HepG2 (cell line): ENCODE measurements around the gene GNPNAT1. TPM values are rescaled to one million over a fixed set of nuclear protein-coding genes. Genes with fewer than 3 reads are reported as not detected.

Source experiments
- BCL6 ChIP-seq: IDR thresholded peaks from 2 replicates; pipeline ENCODE4 v1.6.1; 2016; ENCODE audit warnings: missing genetic modification reagents, missing compliant biosample characterization
- CREM ChIP-seq, 2 experiments: sonication (generic) in 1 of 2; formaldehyde crosslinking in 1 of 2; IDR thresholded peaks; 2 replicates each; pipeline versions ENCODE4 v1.4.0 to v1.6.1; 2016 to 2020; ENCODE audit warnings: antibody characterized with exemption in 1 of 2, mild to moderate bottlenecking in 1 of 2, missing genetic modification reagents in 1 of 2
- DNMT3B ChIP-seq: conservative IDR thresholded peaks from 2 replicates; pipeline ENCODE4 v1.6.1; 2016; ENCODE audit warnings: missing biosample characterization, control low read depth
- HMG20A ChIP-seq: IDR thresholded peaks from 2 replicates; pipeline ENCODE4 v1.6.1; 2016; ENCODE audit warnings: borderline replicate concordance
- HOXA9 ChIP-seq: sonication (generic); formaldehyde crosslinking; IDR thresholded peaks from 2 replicates; pipeline ENCODE4 v1.8.1; 2022; ENCODE audit warnings: missing genetic modification reagents, mild to moderate bottlenecking, moderate library complexity, borderline replicate concordance
- ISL2 ChIP-seq: sonication (generic); formaldehyde crosslinking; IDR thresholded peaks from 2 replicates; pipeline ENCODE4 v1.5.0; 2020; ENCODE audit warnings: missing genetic modification reagents
- NR2C2 ChIP-seq: sonication (generic); formaldehyde crosslinking; IDR thresholded peaks from 2 replicates; pipeline ENCODE4 v1.4.0; 2020; ENCODE audit warnings: missing genetic modification reagents, mild to moderate bottlenecking, moderate library complexity, borderline replicate concordance
- TBP ChIP-seq: sonication (generic); formaldehyde crosslinking; IDR thresholded peaks from 2 replicates; pipeline ENCODE4 v1.5.0; 2020; ENCODE audit warnings: missing genetic modification reagents
- ZNF589 ChIP-seq: sonication (generic); formaldehyde crosslinking; conservative IDR thresholded peaks from 2 replicates; pipeline ENCODE4 v1.8.0; 2022; ENCODE audit warnings: mild to moderate bottlenecking, moderate library complexity, missing genetic modification reagents
- polyA plus RNA-seq, 8 experiments: library from polyadenylated mRNA; depleted of rRNA in 3 of 8; stranded (reverse) in 7 of 8; unstranded in 1 of 8; fragments of >200 nt; fragmentation: Illumina TruSeq in 4 of 8; extraction: Trizol in 4 of 8; gene quantifications; 2 replicates each; pipeline versions ENCODE4 v1.2.1 to v1.2.3, GENCODE V29; 2011 to 2016; ENCODE audit warnings: low read depth in 4 of 8, missing spikeins in 1 of 8, mixed read lengths in 1 of 8; ENCODE audit not compliant: insufficient read depth in 1 of 8
- total RNA-seq, 5 experiments: library from RNA; depleted of rRNA; stranded (reverse); fragments of >200 nt; fragmentation: Illumina TruSeq; extraction: Trizol; gene quantifications; 2 replicates each; pipeline ENCODE4 v1.2.3, GENCODE V29; 2016; ENCODE audit warnings: low read depth in 1 of 5
- TF ChIP-seq, protein P1 (sequence below): sonication (generic); formaldehyde crosslinking; IDR thresholded peaks from 2 replicates; pipeline ENCODE4 v1.4.0; 2020; ENCODE audit warnings: missing genetic modification reagents, borderline replicate concordance
- TF ChIP-seq, protein P2 (sequence below): IDR thresholded peaks from 2 replicates; pipeline ENCODE4 v1.6.1; 2016; ENCODE audit warnings: mild to moderate bottlenecking
- TF ChIP-seq, protein P3 (sequence below): sonication (generic); formaldehyde crosslinking; conservative IDR thresholded peaks from 2 replicates; pipeline ENCODE4 v1.8.0; 2022; ENCODE audit warnings: mild to moderate bottlenecking, moderate library complexity, missing genetic modification reagents
- TF ChIP-seq, protein P4 (sequence below), 2 experiments: IDR thresholded peaks; 2 replicates each; pipeline ENCODE4 v1.6.1; 2011 to 2012; ENCODE audit warnings: low read length in 2 of 2, borderline replicate concordance in 1 of 2, low read depth in 1 of 2, mild to moderate bottlenecking in 1 of 2, moderate library complexity in 1 of 2
- TF ChIP-seq, protein P5 (sequence below): sonication (generic); formaldehyde crosslinking; IDR thresholded peaks from 2 replicates; pipeline ENCODE4 v1.4.0; 2020; ENCODE audit warnings: missing genetic modification reagents, mild to moderate bottlenecking, borderline replicate concordance

GNPNAT1 gene
- total and polyA plus RNA-seq, 2 of the 13 experiments (the other 11 are each of a cell fraction or from before 2014, with no cell fraction given) = 38.3 to 54.9 TPM

DNA sequence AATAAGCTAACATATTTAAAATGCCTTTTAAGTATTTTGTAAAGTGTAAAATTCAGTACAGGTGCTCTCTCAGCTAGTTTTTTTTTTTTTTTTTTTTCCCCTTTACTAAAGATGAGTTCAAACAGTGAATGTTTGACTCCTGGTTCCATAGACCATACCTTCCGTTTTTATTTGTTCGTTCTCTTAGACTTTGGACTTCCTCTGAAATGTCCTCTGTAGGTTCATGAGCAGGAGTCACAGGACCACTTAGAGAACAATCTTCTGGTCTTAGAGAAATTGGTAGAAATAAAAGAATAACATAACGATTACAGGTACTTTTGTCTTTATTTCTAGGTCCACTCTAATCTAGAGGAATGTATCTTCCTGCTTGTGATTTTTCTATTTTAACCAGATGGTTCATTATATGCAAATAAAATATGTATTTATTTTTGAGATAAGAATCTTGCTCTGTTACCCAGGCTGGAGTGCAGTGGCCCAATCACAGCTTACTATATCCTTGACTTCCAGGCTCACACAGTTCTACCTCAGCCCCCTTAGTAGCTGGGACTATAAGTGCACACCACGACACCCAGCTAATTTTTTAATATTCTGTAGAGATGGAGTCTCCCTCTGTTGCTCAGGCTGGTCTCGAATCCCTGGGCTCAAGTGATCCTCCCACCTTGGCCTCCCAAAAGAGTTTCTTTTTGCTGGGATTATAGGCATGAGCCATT lies 35.6 kb downstream of the GNPNAT1 start (continued):
- TF ChIP-seq HOXA9 (CRISPR knock-in tag) (no peak), NR2C2 (0 out of 2 replicates have a peak, but pooled peaks have one; percentile 16), HMG20A (peak; percentile 62), DNMT3B (CRISPR knock-in tag) (no peak), TBP (no peak), CREM (IDR thresholded peaks at IDR 0.05) (peak; percentile 61), CREM (CRISPR knock-in tag; IDR thresholded peaks at IDR 0.05) (no peak), ISL2 (0 out of 2 replicates have a peak, but pooled peaks have one; percentile 25), ZNF589 (CRISPR knock-in tag) (no peak), BCL6 (CRISPR knock-in tag) (peak; percentile 18; the same call in 1 of the 2 replicates)
- TF ChIP-seq, protein P1, sequence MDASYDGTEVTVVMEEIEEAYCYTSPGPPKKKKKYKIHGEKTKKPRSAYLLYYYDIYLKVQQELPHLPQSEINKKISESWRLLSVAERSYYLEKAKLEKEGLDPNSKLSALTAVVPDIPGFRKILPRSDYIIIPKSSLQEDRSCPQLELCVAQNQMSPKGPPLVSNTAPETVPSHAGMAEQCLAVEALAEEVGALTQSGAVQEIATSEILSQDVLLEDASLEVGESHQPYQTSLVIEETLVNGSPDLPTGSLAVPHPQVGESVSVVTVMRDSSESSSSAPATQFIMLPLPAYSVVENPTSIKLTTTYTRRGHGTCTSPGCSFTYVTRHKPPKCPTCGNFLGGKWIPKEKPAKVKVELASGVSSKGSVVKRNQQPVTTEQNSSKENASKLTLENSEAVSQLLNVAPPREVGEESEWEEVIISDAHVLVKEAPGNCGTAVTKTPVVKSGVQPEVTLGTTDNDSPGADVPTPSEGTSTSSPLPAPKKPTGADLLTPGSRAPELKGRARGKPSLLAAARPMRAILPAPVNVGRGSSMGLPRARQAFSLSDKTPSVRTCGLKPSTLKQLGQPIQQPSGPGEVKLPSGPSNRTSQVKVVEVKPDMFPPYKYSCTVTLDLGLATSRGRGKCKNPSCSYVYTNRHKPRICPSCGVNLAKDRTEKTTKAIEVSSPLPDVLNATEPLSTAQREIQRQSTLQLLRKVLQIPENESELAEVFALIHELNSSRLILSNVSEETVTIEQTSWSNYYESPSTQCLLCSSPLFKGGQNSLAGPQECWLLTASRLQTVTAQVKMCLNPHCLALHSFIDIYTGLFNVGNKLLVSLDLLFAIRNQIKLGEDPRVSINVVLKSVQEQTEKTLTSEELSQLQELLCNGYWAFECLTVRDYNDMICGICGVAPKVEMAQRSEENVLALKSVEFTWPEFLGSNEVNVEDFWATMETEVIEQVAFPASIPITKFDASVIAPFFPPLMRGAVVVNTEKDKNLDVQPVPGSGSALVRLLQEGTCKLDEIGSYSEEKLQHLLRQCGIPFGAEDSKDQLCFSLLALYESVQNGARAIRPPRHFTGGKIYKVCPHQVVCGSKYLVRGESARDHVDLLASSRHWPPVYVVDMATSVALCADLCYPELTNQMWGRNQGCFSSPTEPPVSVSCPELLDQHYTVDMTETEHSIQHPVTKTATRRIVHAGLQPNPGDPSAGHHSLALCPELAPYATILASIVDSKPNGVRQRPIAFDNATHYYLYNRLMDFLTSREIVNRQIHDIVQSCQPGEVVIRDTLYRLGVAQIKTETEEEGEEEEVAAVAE (CRISPR knock-in tag) = no peak
- TF ChIP-seq, protein P2, sequence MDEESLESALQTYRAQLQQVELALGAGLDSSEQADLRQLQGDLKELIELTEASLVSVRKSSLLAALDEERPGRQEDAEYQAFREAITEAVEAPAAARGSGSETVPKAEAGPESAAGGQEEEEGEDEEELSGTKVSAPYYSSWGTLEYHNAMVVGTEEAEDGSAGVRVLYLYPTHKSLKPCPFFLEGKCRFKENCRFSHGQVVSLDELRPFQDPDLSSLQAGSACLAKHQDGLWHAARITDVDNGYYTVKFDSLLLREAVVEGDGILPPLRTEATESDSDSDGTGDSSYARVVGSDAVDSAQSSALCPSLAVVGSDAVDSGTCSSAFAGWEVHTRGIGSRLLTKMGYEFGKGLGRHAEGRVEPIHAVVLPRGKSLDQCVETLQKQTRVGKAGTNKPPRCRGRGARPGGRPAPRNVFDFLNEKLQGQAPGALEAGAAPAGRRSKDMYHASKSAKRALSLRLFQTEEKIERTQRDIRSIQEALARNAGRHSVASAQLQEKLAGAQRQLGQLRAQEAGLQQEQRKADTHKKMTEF (CRISPR knock-in tag) = peak; percentile 47; the same call in 1 of the 2 replicates
- TF ChIP-seq, protein P3, sequence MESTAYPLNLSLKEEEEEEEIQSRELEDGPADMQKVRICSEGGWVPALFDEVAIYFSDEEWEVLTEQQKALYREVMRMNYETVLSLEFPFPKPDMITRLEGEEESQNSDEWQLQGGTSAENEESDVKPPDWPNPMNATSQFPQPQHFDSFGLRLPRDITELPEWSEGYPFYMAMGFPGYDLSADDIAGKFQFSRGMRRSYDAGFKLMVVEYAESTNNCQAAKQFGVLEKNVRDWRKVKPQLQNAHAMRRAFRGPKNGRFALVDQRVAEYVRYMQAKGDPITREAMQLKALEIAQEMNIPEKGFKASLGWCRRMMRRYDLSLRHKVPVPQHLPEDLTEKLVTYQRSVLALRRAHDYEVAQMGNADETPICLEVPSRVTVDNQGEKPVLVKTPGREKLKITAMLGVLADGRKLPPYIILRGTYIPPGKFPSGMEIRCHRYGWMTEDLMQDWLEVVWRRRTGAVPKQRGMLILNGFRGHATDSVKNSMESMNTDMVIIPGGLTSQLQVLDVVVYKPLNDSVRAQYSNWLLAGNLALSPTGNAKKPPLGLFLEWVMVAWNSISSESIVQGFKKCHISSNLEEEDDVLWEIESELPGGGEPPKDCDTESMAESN (CRISPR knock-in tag) = no peak
- TF ChIP-seq, protein P4, sequence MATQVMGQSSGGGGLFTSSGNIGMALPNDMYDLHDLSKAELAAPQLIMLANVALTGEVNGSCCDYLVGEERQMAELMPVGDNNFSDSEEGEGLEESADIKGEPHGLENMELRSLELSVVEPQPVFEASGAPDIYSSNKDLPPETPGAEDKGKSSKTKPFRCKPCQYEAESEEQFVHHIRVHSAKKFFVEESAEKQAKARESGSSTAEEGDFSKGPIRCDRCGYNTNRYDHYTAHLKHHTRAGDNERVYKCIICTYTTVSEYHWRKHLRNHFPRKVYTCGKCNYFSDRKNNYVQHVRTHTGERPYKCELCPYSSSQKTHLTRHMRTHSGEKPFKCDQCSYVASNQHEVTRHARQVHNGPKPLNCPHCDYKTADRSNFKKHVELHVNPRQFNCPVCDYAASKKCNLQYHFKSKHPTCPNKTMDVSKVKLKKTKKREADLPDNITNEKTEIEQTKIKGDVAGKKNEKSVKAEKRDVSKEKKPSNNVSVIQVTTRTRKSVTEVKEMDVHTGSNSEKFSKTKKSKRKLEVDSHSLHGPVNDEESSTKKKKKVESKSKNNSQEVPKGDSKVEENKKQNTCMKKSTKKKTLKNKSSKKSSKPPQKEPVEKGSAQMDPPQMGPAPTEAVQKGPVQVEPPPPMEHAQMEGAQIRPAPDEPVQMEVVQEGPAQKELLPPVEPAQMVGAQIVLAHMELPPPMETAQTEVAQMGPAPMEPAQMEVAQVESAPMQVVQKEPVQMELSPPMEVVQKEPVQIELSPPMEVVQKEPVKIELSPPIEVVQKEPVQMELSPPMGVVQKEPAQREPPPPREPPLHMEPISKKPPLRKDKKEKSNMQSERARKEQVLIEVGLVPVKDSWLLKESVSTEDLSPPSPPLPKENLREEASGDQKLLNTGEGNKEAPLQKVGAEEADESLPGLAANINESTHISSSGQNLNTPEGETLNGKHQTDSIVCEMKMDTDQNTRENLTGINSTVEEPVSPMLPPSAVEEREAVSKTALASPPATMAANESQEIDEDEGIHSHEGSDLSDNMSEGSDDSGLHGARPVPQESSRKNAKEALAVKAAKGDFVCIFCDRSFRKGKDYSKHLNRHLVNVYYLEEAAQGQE (IDR thresholded peaks at IDR 0.05; ENCODE audit: borderline replicate concordance in 1 of 2, low read depth in 1 of 2, low read length in 2 of 2) = peak in 1 of 2 experiments; percentile 19; a peak in 1 of 4 replicates
- TF ChIP-seq, protein P5, sequence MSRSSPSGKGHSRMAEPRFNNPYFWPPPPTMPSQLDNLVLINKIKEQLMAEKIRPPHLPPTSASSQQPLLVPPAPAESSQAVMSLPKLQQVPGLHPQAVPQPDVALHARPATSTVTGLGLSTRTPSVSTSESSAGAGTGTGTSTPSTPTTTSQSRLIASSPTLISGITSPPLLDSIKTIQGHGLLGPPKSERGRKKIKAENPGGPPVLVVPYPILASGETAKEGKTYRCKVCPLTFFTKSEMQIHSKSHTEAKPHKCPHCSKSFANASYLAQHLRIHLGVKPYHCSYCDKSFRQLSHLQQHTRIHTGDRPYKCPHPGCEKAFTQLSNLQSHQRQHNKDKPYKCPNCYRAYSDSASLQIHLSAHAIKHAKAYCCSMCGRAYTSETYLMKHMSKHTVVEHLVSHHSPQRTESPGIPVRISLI (CRISPR knock-in tag) = peak; percentile 93
